Activated CD8-positive, alpha-beta memory T cell treated with anti-CD3 and anti-CD28 coated beads, Interleukin-2, amount 50 U/mL, for 48 hours (primary cell): Measurements from ENCODE around the gene ZFTA.

Source experiments
- DNase-seq: peaks from one replicate; pipeline ENCODE4 v3.0.0-alpha.2; 2020

ZFTA gene

GRCh38 chr11:63745304-63746170 is 23.0 kb downstream of the ZFTA start:
- no peak for DNase-seq

- DNase-seq, result peak; percentile 83
These were observed 29.7 kb downstream of the ZFTA start for GRCh38 chr11:63738720-63739360.

- no peak for DNase-seq
These were observed 30.9 kb downstream of the ZFTA start for GRCh38 chr11:63737718-63738117.

- DNase-seq, result no peak
These were observed 31.7 kb downstream of the ZFTA start for GRCh38 chr11:63736864-63737263.

- no peak for DNase-seq
These were observed 39.2 kb downstream of the ZFTA start for GRCh38 chr11:63729326-63729725.

GRCh38 chr11:63720611-63721010 is 48.0 kb downstream of the ZFTA start:
- no peak for DNase-seq

- DNase-seq, result no peak
These were observed 48.6 kb downstream of the ZFTA start for GRCh38 chr11:63719987-63720386.

GRCh38 chr11:63719001-63719400 is 49.6 kb downstream of the ZFTA start:
- DNase-seq, result no peak
